Natural killer cell (primary cell): ENCODE results near the gene NAA60. TPM values are rescaled to one million over a fixed set of nuclear protein-coding genes. Genes with fewer than 3 reads are reported as not detected.

Experiments
- ATAC-seq, 3 donors: fragments of 150-1000 bp in 2 of 3; fragments of 200-7000 bp in 1 of 3; cut with Tn5 transposase; 1 replicate in 1 of 3; 2 replicates in 2 of 3; pipeline ENCODE4 v1.10.0; 2021; ENCODE audit warnings: mild to moderate bottlenecking in 2 of 3, moderate library complexity in 2 of 3
- DNase-seq, 2 donors: peaks; one replicate each; pipeline versions ENCODE4 v3.0.0 to v3.0.0-alpha.2; 2013 to 2021; ENCODE audit warnings: mixed read lengths in 1 of 2
- H3K27ac ChIP-seq: one replicate; pipeline ENCODE4 v1.5.1; 2013; ENCODE audit warnings: mild to moderate bottlenecking, low read length
- H3K27me3 ChIP-seq: one replicate; pipeline ENCODE4 v1.6.1; 2013; ENCODE audit warnings: low read length; ENCODE audit not compliant: control insufficient read depth, insufficient read depth
- H3K36me3 ChIP-seq: one replicate; pipeline ENCODE4 v1.6.1; 2013; ENCODE audit warnings: low read length; ENCODE audit not compliant: control insufficient read depth, insufficient read depth
- H3K4me1 ChIP-seq: one replicate; pipeline ENCODE4 v1.6.1; 2013; ENCODE audit warnings: low read length; ENCODE audit not compliant: control insufficient read depth, insufficient read depth
- H3K4me3 ChIP-seq: one replicate; pipeline ENCODE4 v1.5.1; 2013; ENCODE audit warnings: low read length
- H3K9me3 ChIP-seq: one replicate; pipeline ENCODE4 v1.6.1; 2013; ENCODE audit warnings: low read length; ENCODE audit not compliant: control insufficient read depth, insufficient read depth
- H3K27ac Mint-ChIP-seq, 2 donors: one replicate each; pipeline ENCODE4 v1.8.0; 2022; ENCODE audit warnings: mild to moderate bottlenecking in 2 of 2, mixed read lengths in 2 of 2, moderate library complexity in 1 of 2
- H3K27me3 Mint-ChIP-seq, 2 donors: one replicate each; pipeline ENCODE4 v1.8.0; 2022; ENCODE audit warnings: low read depth in 2 of 2, mixed read lengths in 2 of 2
- H3K36me3 Mint-ChIP-seq: one replicate; pipeline ENCODE4 v1.8.0; 2022; ENCODE audit warnings: mixed read lengths
- H3K4me1 Mint-ChIP-seq, 2 donors: one replicate each; pipeline ENCODE4 v1.8.0; 2022; ENCODE audit warnings: mixed read lengths in 2 of 2
- H3K4me3 Mint-ChIP-seq: one replicate; pipeline ENCODE4 v1.8.0; 2022; ENCODE audit warnings: mild to moderate bottlenecking, moderate library complexity, mixed read lengths
- H3K9me3 Mint-ChIP-seq, 2 donors: one replicate each; pipeline ENCODE4 v1.8.0; 2022; ENCODE audit warnings: mixed read lengths in 2 of 2
- WGBS: methylation state at CpG from one replicate; pipeline ENCODE4 v1.1.7; 2013; ENCODE audit warnings: missing lambda C conversion rate; ENCODE audit not compliant: insufficient coverage; 5-methylcytosine and 5-hydroxymethylcytosine counted together
- intact Hi-C: fragments of 100-400 bp; cut with micrococcal nuclease; formaldehyde crosslinking; loops from one replicate; pipeline ENCODE4 v1.14.2; 2022
- total RNA-seq, 4 donors: library from RNA; stranded (reverse); fragments of 120-200 nt in 1 of 4; gene quantifications; one replicate each; pipeline versions ENCODE4 v1.2.3 to v1.2.4, GENCODE V29; 2013 to 2022
- TF ChIP-seq, protein P1 (sequence below): fragments of 200-600 bp; IDR thresholded peaks from one replicate; pipeline ENCODE4 v1.8.0; 2022; ENCODE audit warnings: antibody characterized with exemption

The NAA60 gene
- total RNA-seq, 3 donors from 2014 or later (not counting 1 experiment from before 2014, with no cell fraction given) = 45.1 to 69.0 (median 58.9) TPM

GRCh38 chr16:3482659-3483241 lies 39.3 kb downstream of the NAA60 start:
- H3K9me3 ChIP-seq = no peaks in the 10 kb centered on the region
- Mint-ChIP-seq H3K9me3 (no peaks in the 10 kb centered on the region), H3K36me3 (no peaks in the 10 kb centered on the region), H3K27me3 (no peaks in the 10 kb centered on the region), H3K27ac (no peak overlapping the region), H3K4me1 (peaks cover 0 to 25% of the 10 kb centered on the region in 2 donors), H3K4me3 (no peak overlapping the region)
- H3K4me3 ChIP-seq = no peak overlapping the region
- H3K27me3 ChIP-seq = no peaks in the 10 kb centered on the region
- TF ChIP-seq, protein P1, sequence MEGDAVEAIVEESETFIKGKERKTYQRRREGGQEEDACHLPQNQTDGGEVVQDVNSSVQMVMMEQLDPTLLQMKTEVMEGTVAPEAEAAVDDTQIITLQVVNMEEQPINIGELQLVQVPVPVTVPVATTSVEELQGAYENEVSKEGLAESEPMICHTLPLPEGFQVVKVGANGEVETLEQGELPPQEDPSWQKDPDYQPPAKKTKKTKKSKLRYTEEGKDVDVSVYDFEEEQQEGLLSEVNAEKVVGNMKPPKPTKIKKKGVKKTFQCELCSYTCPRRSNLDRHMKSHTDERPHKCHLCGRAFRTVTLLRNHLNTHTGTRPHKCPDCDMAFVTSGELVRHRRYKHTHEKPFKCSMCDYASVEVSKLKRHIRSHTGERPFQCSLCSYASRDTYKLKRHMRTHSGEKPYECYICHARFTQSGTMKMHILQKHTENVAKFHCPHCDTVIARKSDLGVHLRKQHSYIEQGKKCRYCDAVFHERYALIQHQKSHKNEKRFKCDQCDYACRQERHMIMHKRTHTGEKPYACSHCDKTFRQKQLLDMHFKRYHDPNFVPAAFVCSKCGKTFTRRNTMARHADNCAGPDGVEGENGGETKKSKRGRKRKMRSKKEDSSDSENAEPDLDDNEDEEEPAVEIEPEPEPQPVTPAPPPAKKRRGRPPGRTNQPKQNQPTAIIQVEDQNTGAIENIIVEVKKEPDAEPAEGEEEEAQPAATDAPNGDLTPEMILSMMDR = no peak
- ATAC-seq (no peak), DNase-seq (no peak)
- no peak overlapping the region for H3K27ac ChIP-seq
- 98% methylated on average over 18 of the region's 18 CpGs for WGBS
- intact Hi-C loops = no loop called here
- peaks cover 64% of the 10 kb centered on the region for H3K36me3 ChIP-seq
- no peaks in the 10 kb centered on the region for H3K4me1 ChIP-seq

- Mint-ChIP-seq H3K9me3 (no peaks in the 10 kb centered on the region), H3K4me1 (peaks cover 0 to 21% of the 10 kb centered on the region in 2 donors), H3K27me3 (no peaks in the 10 kb centered on the region), H3K27ac (no peak overlapping the region), H3K36me3 (no peaks in the 10 kb centered on the region), H3K4me3 (no peak overlapping the region)
- Histone ChIP-seq H3K27ac (no peak overlapping the region), H3K9me3 (no peaks in the 10 kb centered on the region), H3K36me3 (peaks cover 59% of the 10 kb centered on the region), H3K4me3 (no peak overlapping the region), H3K27me3 (no peaks in the 10 kb centered on the region), H3K4me1 (no peaks in the 10 kb centered on the region)
- TF ChIP-seq, protein P1 = no peak
- WGBS = 93% methylated on average over 30 of the region's 30 CpGs
- ATAC-seq (no peak), DNase-seq (no peak)
- intact Hi-C loops = no loop called here
Measured at GRCh38 chr16:3484318-3485096, 41.0 kb downstream of the NAA60 start.

- Mint-ChIP-seq H3K36me3 (no peaks in the 10 kb centered on the region), H3K9me3 (no peaks in the 10 kb centered on the region), H3K4me1 (peaks cover 0 to 21% of the 10 kb centered on the region in 2 donors), H3K4me3 (no peak overlapping the region), H3K27me3 (no peaks in the 10 kb centered on the region), H3K27ac (no peak overlapping the region)
- Histone ChIP-seq H3K27me3 (no peaks in the 10 kb centered on the region), H3K9me3 (no peaks in the 10 kb centered on the region), H3K4me1 (no peaks in the 10 kb centered on the region), H3K36me3 (peaks cover 53% of the 10 kb centered on the region), H3K4me3 (no peak overlapping the region), H3K27ac (no peak overlapping the region)
- DNase-seq (no peak), ATAC-seq (no peak)
- intact Hi-C loops = no loop called here
- TF ChIP-seq, protein P1 = no peak
- WGBS = 91% methylated on average over 15 of the region's 15 CpGs
Measured at GRCh38 chr16:3485097-3485745, 41.7 kb downstream of the NAA60 start.
